GM18499 (cell line): ENCODE data around the gene WDR36.

ENCODE experiments used
- ATAC-seq: cut with Tn5 transposase; IDR thresholded peaks from one replicate; pipeline ENCODE4 v1.9.1; 2021; ENCODE audit warnings: moderate number of reproducible peaks; ENCODE audit not compliant: insufficient read depth, unreplicated experiment

Gene WDR36

DNA sequence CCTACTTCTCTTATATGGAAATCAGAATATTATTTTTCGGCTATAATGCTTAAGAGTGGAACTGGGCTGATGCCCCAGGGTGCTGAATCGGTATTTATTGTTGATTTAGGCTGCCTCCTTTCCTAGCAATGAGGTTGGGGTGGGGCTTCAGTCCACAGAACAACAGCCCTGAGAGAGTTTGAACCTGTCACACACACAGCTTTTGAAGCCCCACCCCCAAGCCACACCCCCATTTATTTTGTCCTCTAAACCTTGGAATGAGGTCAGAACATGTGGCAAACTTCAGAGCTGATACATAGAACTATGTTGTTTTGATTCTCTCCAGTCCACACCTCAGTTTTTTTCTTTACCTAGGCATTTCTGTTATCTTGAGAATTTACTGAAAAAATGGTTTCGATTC lies 80.4 kb downstream of the WDR36 start:
- ATAC-seq = no peak

DNA sequence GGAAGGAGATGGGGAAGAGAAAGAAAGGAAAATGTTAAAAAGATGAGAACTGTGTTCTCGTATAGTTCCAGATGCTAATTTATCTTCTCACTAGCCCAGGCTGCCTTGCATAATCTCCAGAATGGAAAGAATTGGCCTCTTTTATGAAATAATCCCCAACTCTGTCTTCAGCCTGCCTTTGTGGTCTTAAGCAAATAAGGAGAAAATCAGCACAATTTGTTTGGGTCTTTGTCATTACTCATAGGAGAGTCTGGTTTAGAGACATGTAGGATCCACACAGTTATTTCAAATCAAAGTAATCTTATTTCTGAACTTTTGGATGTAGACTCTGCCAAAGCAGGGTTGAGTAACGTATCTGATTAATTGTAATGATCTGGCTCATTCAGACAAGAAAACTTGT lies 81.3 kb downstream of the WDR36 start:
- no peak for ATAC-seq
